HUES64 (cell line): ENCODE measurements around the gene MPPED1.

Source experiments
- H3K27ac ChIP-seq: 2 replicates; pipeline ENCODE4 v1.7.0; 2013; ENCODE audit warnings: low read depth, low read length, inconsistent platforms
- H3K27me3 ChIP-seq: 2 replicates; pipeline ENCODE4 v1.6.1; 2013; ENCODE audit warnings: mild to moderate bottlenecking, low read length; ENCODE audit not compliant: insufficient read depth
- H3K36me3 ChIP-seq: 2 replicates; pipeline ENCODE4 v1.6.1; 2013; ENCODE audit warnings: mild to moderate bottlenecking, low read length; ENCODE audit not compliant: insufficient read depth
- H3K4me1 ChIP-seq: 2 replicates; pipeline ENCODE4 v1.6.1; 2013; ENCODE audit warnings: mild to moderate bottlenecking, low read length, moderate library complexity; ENCODE audit not compliant: insufficient read depth
- H3K4me3 ChIP-seq: 2 replicates; pipeline ENCODE4 v1.5.1; 2013; ENCODE audit warnings: mild to moderate bottlenecking, low read length, moderate library complexity
- H3K9ac ChIP-seq: 2 replicates; pipeline ENCODE4 v1.6.1; 2013; ENCODE audit warnings: mild to moderate bottlenecking, low read depth, low read length
- H3K9me3 ChIP-seq: 2 replicates; pipeline ENCODE4 v1.6.1; 2013; ENCODE audit warnings: low read depth, low read length; ENCODE audit not compliant: insufficient read depth
- WGBS: fragments of 150-250, 120-280 bp; methylation state at CpG from one replicate; pipeline ENCODE4 v1.1.7; 2013; ENCODE audit warnings: missing lambda C conversion rate; 5-methylcytosine and 5-hydroxymethylcytosine counted together

The MPPED1 gene

GRCh38 chr22:43433451-43434274 is 21.8 kb downstream of the MPPED1 start:
- Histone ChIP-seq H3K27me3 (peaks cover 4% of the 10 kb centered on the region; the same call in 1 of the 2 replicates), H3K27ac (no peak overlapping the region)

GRCh38 chr22:43434275-43434927 is 22.6 kb downstream of the MPPED1 start:
- H3K4me1 ChIP-seq: no peaks in the 10 kb centered on the region
- WGBS: 93% methylated on average over 25 of the region's 25 CpGs
- H3K9me3 ChIP-seq: no peaks in the 10 kb centered on the region
- H3K4me3 ChIP-seq: no peak overlapping the region
- H3K27me3 ChIP-seq: peaks cover 4% of the 10 kb centered on the region; the same call in 1 of the 2 replicates
- H3K9ac ChIP-seq: no peak overlapping the region
- no peaks in the 10 kb centered on the region for H3K36me3 ChIP-seq
- H3K27ac ChIP-seq: no peak overlapping the region

More at GRCh38 chr22:43433451-43434274, 21.8 kb downstream of the MPPED1 start:
- no peaks in the 10 kb centered on the region for H3K9me3 ChIP-seq
- H3K36me3 ChIP-seq: no peaks in the 10 kb centered on the region
- no peaks in the 10 kb centered on the region for H3K4me1 ChIP-seq
- no peak overlapping the region for H3K4me3 ChIP-seq
- WGBS: 95% methylated on average over 35 of the region's 35 CpGs
- no peak overlapping the region for H3K9ac ChIP-seq

- Histone ChIP-seq H3K9ac (no peak overlapping the region), H3K36me3 (no peaks in the 10 kb centered on the region), H3K27me3 (peaks cover 4% of the 10 kb centered on the region; the same call in 1 of the 2 replicates), H3K9me3 (no peaks in the 10 kb centered on the region), H3K4me3 (no peak overlapping the region), H3K4me1 (no peaks in the 10 kb centered on the region), H3K27ac (no peak overlapping the region)
- WGBS: 90% methylated on average over 26 of the region's 26 CpGs
Observed at GRCh38 chr22:43434928-43435311, 23.1 kb downstream of the MPPED1 start.

GRCh38 chr22:43435851-43436811 is 24.3 kb downstream of the MPPED1 start:
- H3K27ac ChIP-seq: no peak overlapping the region
- no peak overlapping the region for H3K9ac ChIP-seq
- no peaks in the 10 kb centered on the region for H3K9me3 ChIP-seq
- no peak overlapping the region for H3K4me3 ChIP-seq
- 82% methylated on average over 26 of the region's 26 CpGs for whole genome bisulfite sequencing
- peaks cover 4% of the 10 kb centered on the region; the same call in 1 of the 2 replicates for H3K27me3 ChIP-seq
- no peaks in the 10 kb centered on the region for H3K36me3 ChIP-seq
- no peaks in the 10 kb centered on the region for H3K4me1 ChIP-seq

- WGBS: 96% methylated on average over 5 of the region's 5 CpGs
- H3K27ac ChIP-seq: no peak overlapping the region
- H3K27me3 ChIP-seq: peaks cover 3% of the 10 kb centered on the region; the same call in 1 of the 2 replicates
- no peaks in the 10 kb centered on the region for H3K36me3 ChIP-seq
- H3K4me3 ChIP-seq: no peak overlapping the region
- H3K9me3 ChIP-seq: no peaks in the 10 kb centered on the region
- no peaks in the 10 kb centered on the region for H3K4me1 ChIP-seq
- H3K9ac ChIP-seq: no peak overlapping the region
Observed at GRCh38 chr22:43436868-43437267, 25.1 kb downstream of the MPPED1 start.

GRCh38 chr22:43437871-43438475 is 26.2 kb downstream of the MPPED1 start:
- WGBS: 92% methylated on average over 15 of the region's 15 CpGs
- Histone ChIP-seq H3K4me3 (no peak overlapping the region), H3K4me1 (no peaks in the 10 kb centered on the region), H3K36me3 (no peaks in the 10 kb centered on the region), H3K27me3 (no peaks in the 10 kb centered on the region), H3K9ac (no peak overlapping the region), H3K9me3 (no peaks in the 10 kb centered on the region), H3K27ac (no peak overlapping the region)

GRCh38 chr22:43438666-43439347 is 27.0 kb downstream of the MPPED1 start:
- H3K27ac ChIP-seq: no peak overlapping the region
- H3K9me3 ChIP-seq: no peaks in the 10 kb centered on the region
- no peaks in the 10 kb centered on the region for H3K36me3 ChIP-seq
- H3K27me3 ChIP-seq: no peaks in the 10 kb centered on the region
- no peaks in the 10 kb centered on the region for H3K4me1 ChIP-seq
- H3K4me3 ChIP-seq: no peak overlapping the region
- WGBS: 94% methylated on average over 17 of the region's 17 CpGs
- H3K9ac ChIP-seq: no peak overlapping the region

- H3K4me1 ChIP-seq: no peaks in the 10 kb centered on the region
- H3K27ac ChIP-seq: no peak overlapping the region
- H3K36me3 ChIP-seq: no peaks in the 10 kb centered on the region
- H3K27me3 ChIP-seq: no peaks in the 10 kb centered on the region
- WGBS: 87% methylated on average over 18 of the region's 18 CpGs
- H3K9me3 ChIP-seq: no peaks in the 10 kb centered on the region
- H3K4me3 ChIP-seq: no peak overlapping the region
- no peak overlapping the region for H3K9ac ChIP-seq
Observed at GRCh38 chr22:43439368-43440103, 27.7 kb downstream of the MPPED1 start.

- H3K4me3 ChIP-seq: no peak overlapping the region
- H3K9me3 ChIP-seq: no peaks in the 10 kb centered on the region
- no peaks in the 10 kb centered on the region for H3K36me3 ChIP-seq
- H3K4me1 ChIP-seq: no peaks in the 10 kb centered on the region
- H3K27me3 ChIP-seq: no peaks in the 10 kb centered on the region
- 91% methylated on average over 7 of the region's 7 CpGs for WGBS
- H3K9ac ChIP-seq: no peak overlapping the region
- no peak overlapping the region for H3K27ac ChIP-seq
Observed at GRCh38 chr22:43440104-43440387, 28.2 kb downstream of the MPPED1 start.

- Histone ChIP-seq H3K4me3 (no peak overlapping the region), H3K27ac (no peak overlapping the region), H3K9me3 (no peaks in the 10 kb centered on the region), H3K4me1 (no peaks in the 10 kb centered on the region), H3K36me3 (no peaks in the 10 kb centered on the region), H3K27me3 (no peaks in the 10 kb centered on the region), H3K9ac (no peak overlapping the region)
- 87% methylated on average over 4 of the region's 4 CpGs for WGBS
Observed at GRCh38 chr22:43440556-43440955, 28.7 kb downstream of the MPPED1 start.
